ENCODE data around the gene EIF3K. TPM values are rescaled to one million over a fixed set of nuclear protein-coding genes. Genes with fewer than 3 reads are reported as not detected.

Gene EIF3K
- total and polyA plus RNA-seq, 4 experiments from 2014 or later = 320 to 424 (median 352) TPM

- H3K27me3 Mint-ChIP-seq = no peaks in the 10 kb centered on the region
- Histone ChIP-seq H3K4me1 (ENCODE audit: insufficient read depth, low read length) (peaks cover 93% of the 10 kb centered on the region), H3K4me3 (ENCODE audit: low read length in 2 of 2) (no peak overlapping the region), H3K27me3 (ENCODE audit: insufficient read depth, low read length) (no peaks in the 10 kb centered on the region), H3K9me3 (ENCODE audit: control insufficient read depth in 1 of 2, low read length in 2 of 2) (no peaks in the 10 kb centered on the region), H3K27ac (ENCODE audit: low read depth, low read length) (peak overlapping the region; percentile 44), H3K36me3 (ENCODE audit: insufficient read depth, low read length) (no peaks in the 10 kb centered on the region)
- peaks cover 5 to 20% of the 10 kb centered on the region in 2 donors for H3K36me3 Mint-ChIP-seq
- ChIA-PET POLR2A (ENCODE audit: partially characterized antibody) (interaction anchor here (1.2 to 2.0 kb wide), 5 partner anchors 9 to 127 kb away, joined by 3 to 10 read pairs (median 7); partner anchors contain the start of gene ACTN4), CTCF (ENCODE audit: partially characterized antibody) (interaction anchor here (1.6 kb wide), 1 partner anchor 15 kb away, joined by 8 read pairs; no protein-coding TSS in a partner anchor)
- H3K9me3 Mint-ChIP-seq = no peaks in the 10 kb centered on the region
- intact Hi-C loops (cut with micrococcal nuclease) = no loop called here
- no peak for DNase-seq
- H3K4me1 Mint-ChIP-seq = peaks cover 51 to 96% (median 81%) of the 10 kb centered on the region in 4 donors
- H3K27ac Mint-ChIP-seq = peak overlapping the region in 6 of 7 donors; percentile 43 to 97 (median 60)
- peak overlapping the region in 5 of 8 donors; percentile 9 to 84 (median 43) for H3K4me3 Mint-ChIP-seq
Measured at GRCh38 chr19:38665950-38666662, 47.1 kb downstream of the EIF3K start.

GRCh38 chr19:38666663-38667511, 47.9 kb downstream of the EIF3K start:
- H3K36me3 ChIP-seq (ENCODE audit: insufficient read depth, low read length) = no peaks in the 10 kb centered on the region
- Mint-ChIP-seq H3K4me3 (peak overlapping the region; percentile 75 to 92 (median 82)), H3K27me3 (no peaks in the 10 kb centered on the region), H3K4me1 (peaks cover 56 to 100% (median 86%) of the 10 kb centered on the region in 4 donors), H3K36me3 (peaks cover 3 to 21% of the 10 kb centered on the region in 2 donors), H3K9me3 (no peaks in the 10 kb centered on the region), H3K27ac (peak overlapping the region; percentile 64 to 100 (median 95))
- H3K9me3 ChIP-seq (ENCODE audit: control insufficient read depth in 1 of 2, low read length in 2 of 2) = no peaks in the 10 kb centered on the region
- CTCF ChIA-PET (ENCODE audit: partially characterized antibody) = interaction anchor here (1.4 to 1.6 kb wide), 2 partner anchors 14 to 264 kb away, joined by 5 to 8 read pairs; partner anchors contain the start of gene FAM98C
- DNase-seq = peak in 3 of 5 donors; percentile 33 to 66 (median 33)
- no peaks in the 10 kb centered on the region for H3K27me3 ChIP-seq (ENCODE audit: insufficient read depth, low read length)
- intact Hi-C loops (cut with micrococcal nuclease) = loop anchor here (1.0 kb wide), 1 partner anchor 8 kb away; no protein-coding TSS in a partner anchor
- H3K4me1 ChIP-seq (ENCODE audit: insufficient read depth, low read length) = peaks cover 99% of the 10 kb centered on the region
- POLR2A ChIA-PET (ENCODE audit: partially characterized antibody) = interaction anchor here (0.9 to 2.0 kb wide), 8 partner anchors 8 to 128 kb away, joined by 3 to 10 read pairs (median 4); partner anchors contain the start of gene ACTN4
- no peak overlapping the region for H3K4me3 ChIP-seq (ENCODE audit: low read length in 2 of 2)
- H3K27ac ChIP-seq (ENCODE audit: low read depth, low read length) = peak overlapping the region; percentile 44

GRCh38 chr19:38667661-38668171, 48.7 kb downstream of the EIF3K start:
- DNase-seq = no peak
- ChIA-PET POLR2A (ENCODE audit: partially characterized antibody) (interaction anchor here (0.9 to 2.0 kb wide), 6 partner anchors 8 to 129 kb away, joined by 3 to 10 read pairs (median 4); partner anchors contain the start of gene ACTN4), CTCF (ENCODE audit: partially characterized antibody) (interaction anchor here (1.4 to 1.6 kb wide), 2 partner anchors 13 to 265 kb away, joined by 5 to 8 read pairs; partner anchors contain the start of gene FAM98C)
- Mint-ChIP-seq H3K36me3 (peaks cover 3 to 22% of the 10 kb centered on the region in 2 donors), H3K4me1 (peaks cover 52 to 94% (median 80%) of the 10 kb centered on the region in 4 donors), H3K27ac (peak overlapping the region; percentile 42 to 98 (median 60)), H3K9me3 (no peaks in the 10 kb centered on the region), H3K27me3 (no peaks in the 10 kb centered on the region), H3K4me3 (peak overlapping the region in 6 of 8 donors; percentile 32 to 86 (median 49))
- H3K27ac ChIP-seq (ENCODE audit: low read depth, low read length) = peak overlapping the region; percentile 44
- no peaks in the 10 kb centered on the region for H3K36me3 ChIP-seq (ENCODE audit: insufficient read depth, low read length)
- no peaks in the 10 kb centered on the region for H3K9me3 ChIP-seq (ENCODE audit: control insufficient read depth in 1 of 2, low read length in 2 of 2)
- H3K27me3 ChIP-seq (ENCODE audit: insufficient read depth, low read length) = no peaks in the 10 kb centered on the region
- intact Hi-C loops (cut with micrococcal nuclease) = loop anchor here (1.0 kb wide), 1 partner anchor 8 kb away; no protein-coding TSS in a partner anchor
- peaks cover 93% of the 10 kb centered on the region for H3K4me1 ChIP-seq (ENCODE audit: insufficient read depth, low read length)
- H3K4me3 ChIP-seq (ENCODE audit: low read length in 2 of 2) = no peak overlapping the region

GRCh38 chr19:38669552-38669951, 50.6 kb downstream of the EIF3K start:
- Mint-ChIP-seq H3K9me3 (no peaks in the 10 kb centered on the region), H3K4me3 (peak overlapping the region; percentile 79 to 92 (median 86)), H3K27me3 (no peaks in the 10 kb centered on the region), H3K27ac (peak overlapping the region; percentile 64 to 93 (median 88)), H3K4me1 (peaks cover 49 to 83% (median 75%) of the 10 kb centered on the region in 4 donors), H3K36me3 (peaks cover 3 to 16% of the 10 kb centered on the region in 2 donors)
- intact Hi-C loops (cut with micrococcal nuclease) = no loop called here
- CTCF ChIA-PET (ENCODE audit: partially characterized antibody) = interaction anchor here (1.0 to 2.6 kb wide), 9 partner anchors 9 to 260 kb away, joined by 3 to 14 read pairs (median 3); partner anchors contain the start of genes ACTN4, MRPS12 and SARS2
- Histone ChIP-seq H3K27ac (ENCODE audit: low read depth, low read length) (peak overlapping the region; percentile 2), H3K36me3 (ENCODE audit: insufficient read depth, low read length) (no peaks in the 10 kb centered on the region), H3K27me3 (ENCODE audit: insufficient read depth, low read length) (no peaks in the 10 kb centered on the region), H3K4me3 (ENCODE audit: low read length in 2 of 2) (peak overlapping the region; percentile 1 to 36), H3K9me3 (ENCODE audit: control insufficient read depth in 1 of 2, low read length in 2 of 2) (no peaks in the 10 kb centered on the region), H3K4me1 (ENCODE audit: insufficient read depth, low read length) (peaks cover 82% of the 10 kb centered on the region)
- POLR2A ChIA-PET (ENCODE audit: partially characterized antibody) = interaction anchor here (0.8 to 3.9 kb wide), 10 partner anchors 9 to 100 kb away, joined by 3 to 28 read pairs (median 5); partner anchors contain the start of genes ACTN4 and EIF3K
- peak; percentile 37 to 71 (median 50) for DNase-seq

- no peak for DNase-seq
- Histone ChIP-seq H3K4me3 (ENCODE audit: low read length in 2 of 2) (no peak overlapping the region), H3K9me3 (ENCODE audit: control insufficient read depth in 1 of 2, low read length in 2 of 2) (no peaks in the 10 kb centered on the region), H3K4me1 (ENCODE audit: insufficient read depth, low read length) (peaks cover 82% of the 10 kb centered on the region), H3K36me3 (ENCODE audit: insufficient read depth, low read length) (no peaks in the 10 kb centered on the region), H3K27me3 (ENCODE audit: insufficient read depth, low read length) (no peaks in the 10 kb centered on the region), H3K27ac (ENCODE audit: low read depth, low read length) (no peak overlapping the region)
- H3K27ac Mint-ChIP-seq = peak overlapping the region in 5 of 7 donors; percentile 9 to 80 (median 72)
- peaks cover 53 to 84% (median 77%) of the 10 kb centered on the region in 4 donors for H3K4me1 Mint-ChIP-seq
- H3K4me3 Mint-ChIP-seq = peak overlapping the region in 6 of 8 donors; percentile 47 to 79 (median 65)
- no peaks in the 10 kb centered on the region for H3K27me3 Mint-ChIP-seq
- intact Hi-C loops (cut with micrococcal nuclease) = no loop called here
- H3K36me3 Mint-ChIP-seq = peaks cover 3 to 18% of the 10 kb centered on the region in 2 donors
- ChIA-PET CTCF (ENCODE audit: partially characterized antibody) (interaction anchor here (0.8 to 2.6 kb wide), 6 partner anchors 8 to 114 kb away, joined by 3 to 14 read pairs (median 3); partner anchors contain the start of gene ACTN4), POLR2A (ENCODE audit: partially characterized antibody) (interaction anchor here (0.8 to 3.9 kb wide), 5 partner anchors 10 to 23 kb away, joined by 3 to 28 read pairs (median 20); partner anchors contain the start of gene ACTN4)
- H3K9me3 Mint-ChIP-seq = no peaks in the 10 kb centered on the region
Measured at GRCh38 chr19:38670921-38671398, 52.0 kb downstream of the EIF3K start.

DNA sequence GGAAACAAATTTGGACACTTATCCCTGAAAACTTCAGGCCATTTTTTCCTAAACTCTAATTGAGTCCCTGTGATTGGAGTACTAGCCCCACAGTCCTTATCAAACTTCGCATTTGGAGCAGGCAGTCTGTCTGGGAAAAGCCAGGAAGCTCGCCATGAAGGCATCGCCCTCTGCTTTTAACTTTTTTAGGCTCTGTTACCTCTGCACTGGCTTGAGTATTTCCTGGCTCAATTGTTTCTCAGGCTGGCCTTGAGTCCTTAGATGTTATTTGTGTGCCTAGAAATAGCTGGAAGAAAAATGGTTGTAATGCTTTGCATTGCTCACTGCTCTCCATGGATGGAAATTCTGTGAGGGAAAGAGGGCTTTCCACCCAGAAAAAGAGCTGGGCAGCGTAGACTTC, 52.7 kb downstream of the EIF3K start:
- Mint-ChIP-seq H3K4me3 (peak overlapping the region in 1 of 8 donors; percentile 21), H3K4me1 (peaks cover 54 to 84% (median 77%) of the 10 kb centered on the region in 4 donors)
- CTCF ChIA-PET (ENCODE audit: partially characterized antibody) = interaction anchor here (1.1 to 1.5 kb wide), 2 partner anchors 10 to 181 kb away, joined by 3 to 8 read pairs; no protein-coding TSS in a partner anchor

More for the DNA sequence above, 52.7 kb downstream of the EIF3K start:
- DNase-seq = no peak
- intact Hi-C loops (cut with micrococcal nuclease) = no loop called here
- H3K36me3 Mint-ChIP-seq = peaks cover 3 to 18% of the 10 kb centered on the region in 2 donors
- POLR2A ChIA-PET (ENCODE audit: partially characterized antibody) = interaction anchor here (0.8 to 3.9 kb wide), 4 partner anchors 9 to 24 kb away, joined by 3 to 28 read pairs (median 14); partner anchors contain the start of gene ACTN4
- H3K27me3 Mint-ChIP-seq = no peaks in the 10 kb centered on the region
- H3K27ac Mint-ChIP-seq = peak overlapping the region in 3 of 7 donors; percentile 36 to 54 (median 42)
- Histone ChIP-seq H3K4me1 (ENCODE audit: insufficient read depth, low read length) (peaks cover 82% of the 10 kb centered on the region), H3K4me3 (ENCODE audit: low read length in 2 of 2) (no peak overlapping the region), H3K36me3 (ENCODE audit: insufficient read depth, low read length) (no peaks in the 10 kb centered on the region), H3K9me3 (ENCODE audit: control insufficient read depth in 1 of 2, low read length in 2 of 2) (no peaks in the 10 kb centered on the region), H3K27me3 (ENCODE audit: insufficient read depth, low read length) (no peaks in the 10 kb centered on the region), H3K27ac (ENCODE audit: low read depth, low read length) (no peak overlapping the region)
- no peaks in the 10 kb centered on the region for H3K9me3 Mint-ChIP-seq

All from CD4-positive, alpha-beta memory T cell (primary cell).